GM12878 (cell line): ENCODE data around the gene TMUB1.

ENCODE experiments used
- POLR2A ChIP-seq: IDR thresholded peaks from 2 replicates; pipeline ENCODE4 v1.6.1; 2011; ENCODE audit warnings: low read depth, mild to moderate bottlenecking, low read length
- SMC3 ChIP-seq: IDR thresholded peaks from 2 replicates; pipeline ENCODE4 v1.6.1; 2011; ENCODE audit warnings: low read length, improper control_type of control experiment, borderline replicate concordance
- SUPT20H ChIP-seq: IDR thresholded peaks from 2 replicates; pipeline ENCODE4 v1.6.1; 2011; ENCODE audit warnings: low read depth, mild to moderate bottlenecking, low read length, moderate library complexity, borderline replicate concordance; ENCODE audit not compliant: control insufficient read depth

- no peak for TF ChIP-seq SUPT20H
- TF ChIP-seq SMC3: no peak
- no peak for TF ChIP-seq POLR2A
Measured at GRCh38 chr7:151077705-151078232, 5.5 kb downstream of the TMUB1 start.
